Karpas-422 (cell line): Measurements from ENCODE around the gene IL6ST. TPM values are rescaled to one million over a fixed set of nuclear protein-coding genes. Genes with fewer than 3 reads are reported as not detected.

Experiments
- DNase-seq: peaks from one replicate; pipeline ENCODE4 v3.0.0-alpha.2; 2015
- H2AFZ ChIP-seq: fragments of 200-600 bp; sonication (generic); 2 replicates; pipeline ENCODE4 v1.6.1; 2014; ENCODE audit warnings: antibody characterized with exemption, low read length, mixed read lengths
- H3K27ac ChIP-seq: fragments of 200-600 bp; sonication (generic); 2 replicates; pipeline ENCODE4 v1.5.1; 2014; ENCODE audit warnings: mild to moderate bottlenecking, low read length, moderate library complexity
- H3K27me3 ChIP-seq: fragments of 200-600 bp; sonication (generic); 2 replicates; pipeline ENCODE4 v1.6.1; 2014; ENCODE audit warnings: low read length, mixed read lengths
- H3K36me3 ChIP-seq: fragments of 200-600 bp; sonication (generic); 2 replicates; pipeline ENCODE4 v1.6.1; 2014; ENCODE audit warnings: low read length, mixed read lengths; ENCODE audit not compliant: insufficient read depth
- H3K4me1 ChIP-seq: fragments of 200-600 bp; sonication (generic); 2 replicates; pipeline ENCODE4 v1.6.1; 2014; ENCODE audit warnings: mild to moderate bottlenecking, low read length, mixed read lengths
- H3K4me2 ChIP-seq: fragments of 200-600 bp; sonication (generic); 2 replicates; pipeline ENCODE4 v1.6.1; 2014; ENCODE audit warnings: low read length, low read depth, mild to moderate bottlenecking; ENCODE audit not compliant: poor library complexity, severe bottlenecking
- H3K4me3 ChIP-seq: fragments of 200-600 bp; sonication (generic); 2 replicates; pipeline ENCODE4 v1.5.1; 2014; ENCODE audit warnings: mild to moderate bottlenecking, antibody characterized with exemption, low read length, mixed read lengths
- H3K79me2 ChIP-seq: fragments of 200-600 bp; sonication (generic); 2 replicates; pipeline ENCODE4 v1.6.1; 2014; ENCODE audit warnings: mild to moderate bottlenecking, low read length, mixed read lengths
- H3K9ac ChIP-seq: fragments of 200-600 bp; sonication (generic); 2 replicates; pipeline ENCODE4 v1.6.0; 2014; ENCODE audit warnings: low read length
- H3K9me2 ChIP-seq: fragments of 200-600 bp; sonication (generic), shearing (Covaris generic); replicated peaks from 2 replicates; pipeline ENCODE4 v1.6.0; 2014; ENCODE audit warnings: mild to moderate bottlenecking, low read length, moderate library complexity; ENCODE audit not compliant: insufficient read depth
- H3K9me3 ChIP-seq: fragments of 300-700, 200-600 bp; sonication (generic); 2 replicates; pipeline ENCODE4 v1.6.1; 2014; ENCODE audit warnings: low read length, mixed read lengths
- H4K20me1 ChIP-seq: fragments of 200-600 bp; sonication (generic); 2 replicates; pipeline ENCODE4 v1.6.1; 2014; ENCODE audit warnings: mild to moderate bottlenecking, antibody characterized with exemption, low read length, low read depth; ENCODE audit not compliant: insufficient read depth
- total RNA-seq: library from RNA; depleted of rRNA; stranded (reverse); fragments of >200 nt; shearing (Covaris generic); gene quantifications from 2 replicates; pipeline ENCODE4 v1.2.3, GENCODE V29; 2014; ENCODE audit warnings: low replicate concordance

Gene IL6ST
- total RNA-seq, 1 experiment from 2014 or later = 1.5 TPM

GRCh38 chr5:55911784-55912653, 82.7 kb downstream of the IL6ST start:
- Histone ChIP-seq H3K36me3 (no peaks in the 10 kb centered on the region), H3K9me3 (no peaks in the 10 kb centered on the region), H3K9ac (no peak overlapping the region), H3K4me1 (no peaks in the 10 kb centered on the region), H3K4me3 (no peak overlapping the region), H3K9me2 (no peaks in the 10 kb centered on the region), H3K79me2 (no peaks in the 10 kb centered on the region), H3K27me3 (no peaks in the 10 kb centered on the region), H3K4me2 (no peak overlapping the region), H4K20me1 (no peaks in the 10 kb centered on the region), H3K27ac (no peak overlapping the region), H2AFZ (no peak overlapping the region)
- peak; percentile 31 for DNase-seq

- H3K4me1 ChIP-seq = no peaks in the 10 kb centered on the region
- H3K27me3 ChIP-seq = no peaks in the 10 kb centered on the region
- DNase-seq = peak; percentile 27
- no peaks in the 10 kb centered on the region for H3K36me3 ChIP-seq
- no peak overlapping the region for H3K27ac ChIP-seq
- H3K79me2 ChIP-seq = no peaks in the 10 kb centered on the region
- H3K4me2 ChIP-seq = no peak overlapping the region
- no peaks in the 10 kb centered on the region for H4K20me1 ChIP-seq
- no peaks in the 10 kb centered on the region for H3K9me2 ChIP-seq
- no peak overlapping the region for H2AFZ ChIP-seq
- no peaks in the 10 kb centered on the region for H3K9me3 ChIP-seq
- no peak overlapping the region for H3K4me3 ChIP-seq
- H3K9ac ChIP-seq = no peak overlapping the region
Observed at GRCh38 chr5:55908804-55909203, 86.0 kb downstream of the IL6ST start.

GRCh38 chr5:55907927-55908326, 86.8 kb downstream of the IL6ST start:
- no peak overlapping the region for H2AFZ ChIP-seq
- H3K27me3 ChIP-seq = no peaks in the 10 kb centered on the region
- H3K4me2 ChIP-seq = no peak overlapping the region
- H3K9ac ChIP-seq = no peak overlapping the region
- H3K9me3 ChIP-seq = no peaks in the 10 kb centered on the region
- H3K27ac ChIP-seq = no peak overlapping the region
- no peaks in the 10 kb centered on the region for H4K20me1 ChIP-seq
- H3K4me1 ChIP-seq = no peaks in the 10 kb centered on the region
- H3K36me3 ChIP-seq = no peaks in the 10 kb centered on the region
- no peak overlapping the region for H3K4me3 ChIP-seq
- DNase-seq = no peak
- H3K79me2 ChIP-seq = no peaks in the 10 kb centered on the region
- H3K9me2 ChIP-seq = no peaks in the 10 kb centered on the region

GRCh38 chr5:55905251-55905650, 89.5 kb downstream of the IL6ST start:
- Histone ChIP-seq H3K9me2 (no peaks in the 10 kb centered on the region), H2AFZ (no peak overlapping the region), H3K27ac (no peak overlapping the region), H3K4me3 (no peak overlapping the region), H3K4me1 (no peaks in the 10 kb centered on the region), H3K27me3 (no peaks in the 10 kb centered on the region), H3K9me3 (no peaks in the 10 kb centered on the region), H3K36me3 (no peaks in the 10 kb centered on the region), H3K79me2 (no peaks in the 10 kb centered on the region), H4K20me1 (no peaks in the 10 kb centered on the region), H3K9ac (no peak overlapping the region), H3K4me2 (no peak overlapping the region)
- DNase-seq = no peak

- H3K9ac ChIP-seq = no peak overlapping the region
- no peaks in the 10 kb centered on the region for H3K36me3 ChIP-seq
- DNase-seq = no peak
- no peaks in the 10 kb centered on the region for H3K9me3 ChIP-seq
- H3K9me2 ChIP-seq = no peaks in the 10 kb centered on the region
- H3K79me2 ChIP-seq = no peaks in the 10 kb centered on the region
- no peaks in the 10 kb centered on the region for H3K27me3 ChIP-seq
- H4K20me1 ChIP-seq = no peaks in the 10 kb centered on the region
- H3K27ac ChIP-seq = no peak overlapping the region
- H3K4me1 ChIP-seq = no peaks in the 10 kb centered on the region
- H3K4me2 ChIP-seq = no peak overlapping the region
- no peak overlapping the region for H3K4me3 ChIP-seq
- H2AFZ ChIP-seq = no peak overlapping the region
Observed at GRCh38 chr5:55904152-55904551, 90.6 kb downstream of the IL6ST start.

- DNase-seq = no peak
- Histone ChIP-seq H3K9me2 (no peaks in the 10 kb centered on the region), H3K4me1 (no peaks in the 10 kb centered on the region), H3K4me2 (no peak overlapping the region), H4K20me1 (no peaks in the 10 kb centered on the region), H2AFZ (no peak overlapping the region), H3K9me3 (no peaks in the 10 kb centered on the region), H3K4me3 (no peak overlapping the region), H3K9ac (no peak overlapping the region), H3K36me3 (no peaks in the 10 kb centered on the region), H3K27me3 (no peaks in the 10 kb centered on the region), H3K27ac (no peak overlapping the region), H3K79me2 (no peaks in the 10 kb centered on the region)
Observed at GRCh38 chr5:55903121-55903701, 91.6 kb downstream of the IL6ST start.

GRCh38 chr5:55902696-55903095, 92.1 kb downstream of the IL6ST start:
- no peaks in the 10 kb centered on the region for H3K9me2 ChIP-seq
- H2AFZ ChIP-seq = no peak overlapping the region
- H3K9me3 ChIP-seq = no peaks in the 10 kb centered on the region
- no peak overlapping the region for H3K27ac ChIP-seq
- no peaks in the 10 kb centered on the region for H3K27me3 ChIP-seq
- no peak overlapping the region for H3K4me3 ChIP-seq
- no peak overlapping the region for H3K4me2 ChIP-seq
- no peak for DNase-seq
- no peaks in the 10 kb centered on the region for H4K20me1 ChIP-seq
- no peaks in the 10 kb centered on the region for H3K36me3 ChIP-seq
- H3K4me1 ChIP-seq = no peaks in the 10 kb centered on the region
- no peak overlapping the region for H3K9ac ChIP-seq
- H3K79me2 ChIP-seq = no peaks in the 10 kb centered on the region

GRCh38 chr5:55900776-55901175, 94.0 kb downstream of the IL6ST start:
- DNase-seq = no peak
- H3K9me3 ChIP-seq = no peaks in the 10 kb centered on the region
- H3K79me2 ChIP-seq = no peaks in the 10 kb centered on the region
- no peak overlapping the region for H3K4me2 ChIP-seq
- H3K4me3 ChIP-seq = no peak overlapping the region
- no peaks in the 10 kb centered on the region for H4K20me1 ChIP-seq
- H3K27me3 ChIP-seq = no peaks in the 10 kb centered on the region
- H3K4me1 ChIP-seq = no peaks in the 10 kb centered on the region
- H3K9ac ChIP-seq = no peak overlapping the region
- H3K9me2 ChIP-seq = no peaks in the 10 kb centered on the region
- H3K36me3 ChIP-seq = no peaks in the 10 kb centered on the region
- H3K27ac ChIP-seq = no peak overlapping the region
- no peak overlapping the region for H2AFZ ChIP-seq
